Naive B cell (primary cell): ENCODE measurements around the gene SUGP1. TPM values are rescaled to one million over a fixed set of nuclear protein-coding genes. Genes with fewer than 3 reads are reported as not detected.
"Not testable (repeated sequence)": the region's sequence is repeated elsewhere in the genome, so short reads cannot be mapped to it uniquely, and the experiment has no call there.

Source experiments
- ATAC-seq, 2 donors: fragments of 150-1000 bp; cut with Tn5 transposase; 2 replicates each; pipeline ENCODE4 v1.10.0; 2021; ENCODE audit warnings: low read depth in 2 of 2, mild to moderate bottlenecking in 2 of 2, moderate library complexity in 2 of 2
- DNase-seq: peaks from one replicate; pipeline ENCODE4 v3.0.0; 2022
- H3K27ac Mint-ChIP-seq, 6 donors: one replicate each; pipeline ENCODE4 v1.8.0; 2020 to 2022; ENCODE audit warnings: mild to moderate bottlenecking in 6 of 6, mixed read lengths in 6 of 6, moderate library complexity in 5 of 6, inconsistent platforms in 2 of 6
- H3K27me3 Mint-ChIP-seq, 3 donors: one replicate each; pipeline ENCODE4 v1.8.0; 2021 to 2022; ENCODE audit warnings: mixed read lengths in 3 of 3, mild to moderate bottlenecking in 1 of 3
- H3K36me3 Mint-ChIP-seq, 2 donors: one replicate each; pipeline ENCODE4 v1.8.0; 2020 to 2022; ENCODE audit warnings: mixed read lengths in 2 of 2, inconsistent platforms in 1 of 2, mild to moderate bottlenecking in 1 of 2
- H3K4me1 Mint-ChIP-seq, 3 donors: one replicate each; pipeline ENCODE4 v1.8.0; 2020 to 2022; ENCODE audit warnings: mixed read lengths in 3 of 3, inconsistent platforms in 1 of 3, mild to moderate bottlenecking in 1 of 3, moderate library complexity in 1 of 3
- H3K4me3 Mint-ChIP-seq, 8 donors: one replicate each; pipeline ENCODE4 v1.8.0; 2020 to 2022; ENCODE audit warnings: mild to moderate bottlenecking in 8 of 8, mixed read lengths in 8 of 8, moderate library complexity in 8 of 8, inconsistent platforms in 2 of 8
- H3K9me3 Mint-ChIP-seq, 7 donors: one replicate each; pipeline ENCODE4 v1.8.0; 2020 to 2022; ENCODE audit warnings: mixed read lengths in 7 of 7, mild to moderate bottlenecking in 5 of 7, inconsistent platforms in 2 of 7, moderate library complexity in 1 of 7
- polyA plus RNA-seq, 6 donors: library from polyadenylated mRNA; unstranded; fragments of 300-500 nt; fragmentation: Illumina TruSeq; gene quantifications; one replicate each; pipeline ENCODE4 v1.2.3, GENCODE V29; 2021; ENCODE audit warnings: low read depth in 6 of 6

SUGP1 gene
- polyA plus RNA-seq, 6 donors from 2014 or later, result 22.8 to 45.7 (median 26.5) TPM

DNA sequence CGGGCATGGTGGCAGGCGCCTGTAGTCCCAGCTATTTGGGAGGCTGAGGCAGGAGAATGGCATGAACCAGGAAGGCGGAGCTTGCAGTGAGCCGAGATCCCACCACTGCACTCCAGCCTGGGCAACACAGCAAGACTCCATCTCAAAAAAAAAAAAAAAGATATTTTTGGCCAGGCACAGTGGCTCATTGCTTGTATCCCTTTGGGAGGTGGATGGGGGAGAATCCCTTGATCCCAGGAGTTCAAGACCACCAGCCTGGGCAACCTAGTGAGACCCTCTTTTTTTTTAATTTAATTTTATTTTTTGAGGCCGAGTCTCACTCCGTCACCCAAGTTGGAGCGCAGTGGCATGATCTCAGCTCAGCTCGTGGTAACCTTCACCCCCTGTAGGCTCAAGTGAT lies 30.4 kb upstream of the SUGP1 start:
- H3K27ac Mint-ChIP-seq, H3K4me3 Mint-ChIP-seq, H3K9me3 Mint-ChIP-seq, DNase-seq, ATAC-seq, H3K27me3 Mint-ChIP-seq: not testable (repeated sequence)
- Mint-ChIP-seq H3K4me1 (peaks cover 3 to 13% (median 4%) of the 10 kb centered on the region in 3 donors), H3K36me3 (peaks cover 10 to 22% of the 10 kb centered on the region in 2 donors)

DNA sequence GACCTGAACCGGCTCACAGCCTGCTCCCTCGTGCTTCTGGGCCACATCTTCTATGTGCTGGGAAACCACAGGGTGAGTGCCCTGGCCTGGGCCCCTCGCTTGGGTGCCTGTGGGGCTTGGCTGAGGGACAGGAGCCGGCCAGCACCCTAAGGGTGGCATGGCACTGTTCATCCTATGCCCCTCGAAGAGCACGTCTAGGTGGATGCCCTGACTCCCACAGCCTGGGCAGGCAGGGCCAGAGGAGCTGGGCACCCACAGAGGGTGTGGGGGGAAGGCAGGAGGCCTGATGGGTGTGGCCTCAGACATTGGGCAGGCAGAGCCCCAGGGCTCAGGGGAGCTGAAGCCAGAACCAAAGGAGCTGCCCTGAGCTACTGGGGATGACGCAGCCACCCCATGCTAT lies 29.1 kb upstream of the SUGP1 start:
- peaks cover 10 to 22% of the 10 kb centered on the region in 2 donors for H3K36me3 Mint-ChIP-seq
- no peaks in the 10 kb centered on the region for H3K27me3 Mint-ChIP-seq
- no peak overlapping the region for H3K4me3 Mint-ChIP-seq
- DNase-seq (no peak), ATAC-seq (no peak)
- H3K4me1 Mint-ChIP-seq, result peaks cover 4 to 13% (median 5%) of the 10 kb centered on the region in 3 donors
- no peaks in the 10 kb centered on the region for H3K9me3 Mint-ChIP-seq
- peak overlapping the region in 1 of 6 donors; percentile 31 for H3K27ac Mint-ChIP-seq

DNA sequence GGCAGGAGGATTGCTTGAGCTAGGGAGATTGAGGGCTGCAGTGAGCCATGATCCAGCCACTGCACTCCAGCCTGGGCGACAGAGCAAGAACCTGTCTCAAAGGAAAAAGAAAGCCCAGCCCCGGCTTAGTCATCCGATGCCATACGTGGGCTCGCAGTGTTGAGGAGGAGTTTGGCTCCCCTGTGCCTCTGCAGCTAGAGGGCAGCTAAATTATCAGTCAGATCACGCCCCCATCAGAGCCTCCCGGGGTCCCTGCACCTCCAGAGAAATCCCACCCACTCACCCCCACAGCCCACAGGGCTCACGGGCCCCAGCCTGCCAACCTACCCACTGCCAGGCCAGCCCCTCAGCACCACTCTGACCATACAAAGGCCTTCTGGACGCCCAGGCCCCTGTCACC lies 28.0 kb upstream of the SUGP1 start:
- H3K4me3 Mint-ChIP-seq, result no peak overlapping the region

DNA sequence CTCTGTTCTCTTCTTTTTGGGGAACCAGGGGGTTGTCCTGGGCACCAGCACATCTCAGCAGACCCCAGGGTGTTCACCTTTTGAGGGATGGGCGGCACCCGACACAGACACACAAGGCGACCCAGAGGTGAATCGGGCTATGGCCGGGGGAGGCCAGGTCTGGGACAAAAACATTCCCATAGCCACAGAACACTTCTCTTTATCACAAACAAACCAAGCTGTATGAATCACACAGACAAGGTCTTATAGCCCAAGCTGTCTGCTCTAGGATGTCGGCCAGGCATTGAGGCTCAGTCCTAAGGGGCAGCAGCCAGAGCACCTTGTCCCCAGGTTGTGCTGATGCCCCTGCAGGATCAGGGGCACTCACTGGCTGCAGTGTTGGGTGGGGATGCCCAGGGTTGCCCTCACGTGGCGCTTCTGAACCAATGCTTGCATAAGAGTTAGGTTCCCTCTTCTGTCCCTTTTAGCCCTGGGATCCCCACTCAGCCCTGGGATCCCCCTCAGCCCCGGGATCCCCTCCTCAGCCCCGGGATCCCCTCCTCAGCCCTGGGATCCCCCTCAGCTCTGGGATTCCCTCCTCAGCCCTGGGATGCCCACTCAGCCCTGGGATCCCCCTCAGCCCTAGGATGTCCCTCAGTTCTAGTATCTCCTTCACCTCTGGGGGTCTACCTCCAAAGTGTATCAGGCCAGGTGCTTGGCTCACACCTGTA lies 27.2 kb upstream of the SUGP1 start:
- Mint-ChIP-seq H3K4me1 (peaks cover 0 to 13% (median 5%) of the 10 kb centered on the region in 3 donors), H3K4me3 (no peak overlapping the region), H3K9me3 (no peaks in the 10 kb centered on the region), H3K27ac (peak overlapping the region in 1 of 6 donors; percentile 80), H3K36me3 (peaks cover 10 to 19% of the 10 kb centered on the region in 2 donors), H3K27me3 (no peaks in the 10 kb centered on the region)
- no peak for ATAC-seq
- DNase-seq, result no peak

More for the DNA sequence above, 28.0 kb upstream of the SUGP1 start:
- H3K9me3 Mint-ChIP-seq, result no peaks in the 10 kb centered on the region
- DNase-seq (no peak), ATAC-seq (no peak)
- peaks cover 10 to 22% of the 10 kb centered on the region in 2 donors for H3K36me3 Mint-ChIP-seq
- no peaks in the 10 kb centered on the region for H3K27me3 Mint-ChIP-seq
- H3K27ac Mint-ChIP-seq, result no peak overlapping the region
- H3K4me1 Mint-ChIP-seq, result peaks cover 4 to 13% (median 5%) of the 10 kb centered on the region in 3 donors

DNA sequence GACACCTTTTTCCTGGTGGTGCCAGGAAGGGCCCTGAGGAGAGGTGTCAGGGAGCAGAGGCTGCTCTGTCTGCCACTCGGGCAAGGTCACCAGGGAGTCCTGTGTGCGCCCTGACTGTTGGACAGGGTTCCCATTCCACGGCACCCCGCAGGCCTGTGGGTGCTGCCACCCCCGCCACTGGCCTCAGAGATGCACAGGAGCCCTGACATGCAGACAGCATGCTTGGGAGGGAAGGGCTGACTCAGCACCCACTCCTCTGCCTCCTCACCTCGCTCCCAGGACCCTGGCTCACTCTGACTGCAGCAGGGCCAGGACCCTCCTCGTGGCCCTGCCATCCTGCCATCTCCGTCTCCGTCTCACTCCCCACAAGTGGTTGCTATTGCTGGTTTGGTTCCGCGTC lies 25.7 kb upstream of the SUGP1 start:
- Mint-ChIP-seq H3K27ac (peak overlapping the region in 2 of 6 donors; percentile 11 to 26), H3K27me3 (no peaks in the 10 kb centered on the region), H3K4me1 (peaks cover 0 to 13% (median 5%) of the 10 kb centered on the region in 3 donors), H3K4me3 (no peak overlapping the region), H3K36me3 (peaks cover 10 to 13% of the 10 kb centered on the region in 2 donors), H3K9me3 (no peaks in the 10 kb centered on the region)
- ATAC-seq (no peak), DNase-seq (no peak)

DNA sequence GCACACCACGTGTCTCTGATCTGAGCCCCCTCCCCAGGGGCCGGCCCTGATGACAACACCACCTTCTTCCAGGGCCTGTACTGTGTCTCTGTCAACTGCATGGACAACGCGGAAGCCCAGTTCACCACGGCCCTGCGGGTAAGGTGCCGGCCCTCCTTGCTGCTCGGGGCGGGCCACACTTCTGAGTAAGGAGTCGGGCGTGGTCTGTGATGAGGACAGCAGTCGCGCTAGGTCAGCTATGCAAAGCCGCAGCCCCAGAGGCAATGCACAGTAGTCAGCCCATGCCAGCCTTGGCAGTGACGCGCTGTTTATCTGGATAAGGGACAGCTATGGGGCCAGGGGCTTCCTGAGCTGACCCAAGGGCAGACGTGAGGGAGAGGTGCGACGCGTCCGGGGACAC lies 24.9 kb upstream of the SUGP1 start:
- Mint-ChIP-seq H3K9me3 (no peaks in the 10 kb centered on the region), H3K27ac (no peak overlapping the region), H3K4me1 (peaks cover 0 to 13% (median 5%) of the 10 kb centered on the region in 3 donors), H3K36me3 (peaks cover 10 to 13% of the 10 kb centered on the region in 2 donors), H3K4me3 (no peak overlapping the region), H3K27me3 (no peaks in the 10 kb centered on the region)
- ATAC-seq (no peak), DNase-seq (no peak)

DNA sequence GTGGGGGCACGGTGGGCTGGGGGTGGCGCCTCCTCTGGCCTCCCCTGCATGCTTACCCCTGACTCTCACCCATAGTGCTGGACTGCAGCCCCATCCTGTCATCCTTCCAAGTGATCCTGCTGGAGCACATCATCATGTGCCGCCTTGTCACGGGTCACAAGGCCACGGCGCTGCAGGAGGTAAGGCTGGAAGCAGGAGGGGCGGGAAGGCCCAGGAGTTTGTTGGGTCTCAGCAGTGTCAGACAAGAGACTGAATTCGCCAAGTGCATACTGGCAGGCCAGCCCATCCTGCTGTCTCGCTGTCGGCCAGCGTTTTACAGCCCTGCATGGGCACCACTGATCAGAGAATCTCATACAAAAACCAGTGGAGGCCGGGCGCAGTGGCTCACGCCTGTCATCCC lies 23.5 kb upstream of the SUGP1 start:
- H3K27ac Mint-ChIP-seq, result no peak overlapping the region
- peak overlapping the region in 1 of 8 donors; percentile 34 for H3K4me3 Mint-ChIP-seq
- peaks cover 7 to 10% of the 10 kb centered on the region in 2 donors for H3K36me3 Mint-ChIP-seq
- no peak for ATAC-seq
- no peak for DNase-seq
- peaks cover 0 to 13% (median 2%) of the 10 kb centered on the region in 3 donors for H3K4me1 Mint-ChIP-seq
- no peaks in the 10 kb centered on the region for H3K27me3 Mint-ChIP-seq
- H3K9me3 Mint-ChIP-seq, result no peaks in the 10 kb centered on the region

DNA sequence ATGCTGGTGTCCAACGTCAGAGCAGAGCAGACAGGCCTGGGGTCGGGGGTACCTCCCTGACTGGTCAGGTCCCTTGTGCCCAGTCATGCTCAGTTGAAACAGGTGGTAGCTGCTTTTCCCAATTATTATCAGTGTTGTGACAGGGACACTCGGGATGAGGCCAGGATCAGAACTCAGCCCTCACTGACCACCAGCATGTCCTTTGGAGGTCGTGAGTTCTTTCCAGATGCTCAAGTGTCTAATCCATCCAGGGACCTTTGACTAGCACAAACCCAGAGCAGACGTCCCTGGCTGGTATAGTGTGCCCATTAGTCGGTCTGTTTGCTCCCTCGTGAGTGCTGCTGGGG lies 22.7 kb upstream of the SUGP1 start:
- no peaks in the 10 kb centered on the region for H3K9me3 Mint-ChIP-seq
- no peak for DNase-seq
- peaks cover 5 to 10% of the 10 kb centered on the region in 2 donors for H3K36me3 Mint-ChIP-seq
- ATAC-seq, result no peak
- no peak overlapping the region for H3K4me3 Mint-ChIP-seq
- H3K4me1 Mint-ChIP-seq, result peaks cover 2 to 13% (median 3%) of the 10 kb centered on the region in 3 donors
- no peaks in the 10 kb centered on the region for H3K27me3 Mint-ChIP-seq
- H3K27ac Mint-ChIP-seq, result no peak overlapping the region

DNA sequence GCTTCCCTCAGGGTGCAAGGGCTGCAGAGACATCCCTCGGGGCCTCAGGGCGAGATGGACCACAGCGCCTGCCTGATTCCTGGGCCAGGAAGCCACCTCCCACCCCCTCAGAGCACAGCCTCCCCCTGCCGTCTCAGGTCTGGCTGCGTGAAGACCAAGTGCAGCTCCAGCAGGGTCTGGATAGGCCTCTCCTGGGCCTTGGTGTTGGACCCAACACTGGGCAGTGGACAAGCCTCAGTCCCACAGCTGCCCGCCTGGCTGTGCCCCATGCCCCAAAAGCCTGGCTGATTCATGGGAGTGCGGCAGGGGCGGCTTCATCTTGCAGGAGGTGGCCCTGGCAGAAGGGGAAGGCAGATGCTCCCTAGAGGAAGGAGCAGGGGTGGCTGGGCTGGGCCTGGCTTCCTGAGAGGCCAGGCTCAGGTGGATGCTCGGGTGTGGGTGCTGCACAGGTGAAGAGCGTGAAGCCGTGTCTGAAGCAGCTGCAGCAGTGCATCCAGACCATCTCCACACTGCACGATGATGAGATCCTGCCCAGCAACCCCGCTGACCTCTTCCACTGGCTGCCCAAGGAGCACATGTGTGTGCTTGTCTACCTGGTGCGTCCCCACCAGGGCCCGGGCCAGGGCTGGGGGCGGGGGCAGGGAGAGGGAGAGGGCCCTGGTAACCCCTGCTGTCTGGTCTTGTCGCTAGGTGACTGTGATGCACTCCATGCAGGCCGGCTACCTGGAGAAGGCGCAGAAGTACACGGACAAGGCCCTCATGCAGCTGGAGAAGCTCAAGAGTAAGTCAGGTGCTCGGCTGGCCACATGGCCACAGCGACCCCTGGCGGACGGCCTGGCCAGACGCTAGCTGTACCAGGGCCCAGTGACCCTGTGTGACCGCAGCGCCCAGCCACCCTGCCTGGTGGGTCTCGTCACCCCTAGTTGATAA lies 22.0 kb upstream of the SUGP1 start:
- DNase-seq (no peak), ATAC-seq (no peak)
- H3K4me1 Mint-ChIP-seq, result peaks cover 2 to 13% (median 3%) of the 10 kb centered on the region in 3 donors
- no peak overlapping the region for H3K27ac Mint-ChIP-seq
- H3K4me3 Mint-ChIP-seq, result no peak overlapping the region
- H3K36me3 Mint-ChIP-seq, result peaks cover 5 to 10% of the 10 kb centered on the region in 2 donors
- no peaks in the 10 kb centered on the region for H3K27me3 Mint-ChIP-seq
- no peaks in the 10 kb centered on the region for H3K9me3 Mint-ChIP-seq

DNA sequence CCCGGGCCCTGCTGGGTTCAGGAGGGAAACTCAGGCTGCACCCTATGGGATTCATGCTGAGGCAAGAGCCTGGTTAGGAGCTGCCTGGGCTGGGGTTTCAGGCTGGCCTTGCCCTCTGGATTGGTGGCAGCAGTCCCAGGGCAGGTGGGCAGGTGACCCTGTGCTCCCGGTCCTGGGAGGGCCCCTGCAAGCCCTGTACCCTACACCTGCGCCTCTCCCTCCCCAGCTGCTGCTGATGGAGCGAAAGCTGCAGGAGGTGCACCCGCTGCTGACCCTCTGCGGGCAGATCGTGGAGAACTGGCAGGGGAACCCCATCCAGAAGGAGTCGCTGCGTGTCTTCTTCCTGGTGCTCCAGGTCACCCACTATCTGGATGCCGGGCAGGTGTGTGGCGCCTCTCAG lies 20.7 kb upstream of the SUGP1 start:
- peaks cover under 1 to 3% (median 2%) of the 10 kb centered on the region in 3 donors for H3K4me1 Mint-ChIP-seq
- ATAC-seq (no peak), DNase-seq (no peak)
- no peaks in the 10 kb centered on the region for H3K27me3 Mint-ChIP-seq
- no peaks in the 10 kb centered on the region for H3K9me3 Mint-ChIP-seq
- H3K36me3 Mint-ChIP-seq, result peaks cover under 1 to 4% of the 10 kb centered on the region in 2 donors
- no peak overlapping the region for H3K27ac Mint-ChIP-seq
- H3K4me3 Mint-ChIP-seq, result no peak overlapping the region

DNA sequence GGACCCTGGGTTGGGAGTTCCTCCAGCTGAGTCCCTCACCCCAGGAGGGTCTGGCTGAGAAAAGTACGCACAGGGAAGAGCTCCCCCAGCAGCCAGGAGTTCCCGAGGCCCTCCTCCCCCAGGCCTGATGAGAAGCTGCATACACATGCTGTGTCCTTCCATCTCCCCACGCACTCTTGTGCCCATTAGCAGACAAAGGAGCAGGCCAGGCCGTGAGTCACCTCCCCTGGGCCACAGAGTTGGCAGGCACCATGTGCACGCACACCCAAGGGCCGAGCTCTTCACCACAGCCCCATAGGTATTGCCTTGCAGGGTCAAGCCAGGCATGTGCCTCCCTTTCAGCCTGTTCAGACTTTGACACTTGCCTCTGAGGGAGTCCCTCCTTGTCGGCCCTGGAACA lies 17.8 kb upstream of the SUGP1 start:
- ATAC-seq (no peak), DNase-seq (no peak)
- Mint-ChIP-seq H3K27ac (peak overlapping the region in 1 of 6 donors; percentile 24), H3K36me3 (peaks cover 0 to 4% of the 10 kb centered on the region in 2 donors), H3K27me3 (no peaks in the 10 kb centered on the region), H3K9me3 (no peaks in the 10 kb centered on the region), H3K4me3 (no peak overlapping the region), H3K4me1 (peaks cover 3 to 17% (median 9%) of the 10 kb centered on the region in 3 donors)

DNA sequence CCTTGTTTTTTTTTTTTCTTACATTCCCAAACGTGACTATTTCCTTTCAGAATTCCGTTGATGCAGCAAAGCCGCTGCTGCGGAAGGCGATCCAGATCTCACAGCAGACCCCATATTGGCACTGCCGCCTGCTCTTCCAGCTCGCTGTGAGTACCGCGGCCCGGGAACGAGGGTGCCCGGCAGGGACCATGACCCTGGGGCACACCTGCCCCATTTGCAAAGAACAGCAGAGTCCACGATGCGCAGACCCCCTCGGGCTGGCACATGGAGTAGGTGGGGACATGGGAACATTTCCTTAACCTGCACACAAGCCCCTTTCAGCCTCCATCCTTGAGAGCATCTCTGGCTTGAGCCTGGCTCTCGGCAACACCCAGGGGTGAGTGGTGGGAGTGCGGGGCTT lies 16.8 kb upstream of the SUGP1 start:
- H3K4me1 Mint-ChIP-seq, result peaks cover 5 to 17% (median 9%) of the 10 kb centered on the region in 3 donors
- H3K27ac Mint-ChIP-seq, result peak overlapping the region in 1 of 6 donors; percentile 66
- no peak overlapping the region for H3K4me3 Mint-ChIP-seq
- no peaks in the 10 kb centered on the region for H3K27me3 Mint-ChIP-seq
- ATAC-seq, result no peak
- no peaks in the 10 kb centered on the region for H3K9me3 Mint-ChIP-seq
- DNase-seq, result no peak
- H3K36me3 Mint-ChIP-seq, result peaks cover 0 to 4% of the 10 kb centered on the region in 2 donors

DNA sequence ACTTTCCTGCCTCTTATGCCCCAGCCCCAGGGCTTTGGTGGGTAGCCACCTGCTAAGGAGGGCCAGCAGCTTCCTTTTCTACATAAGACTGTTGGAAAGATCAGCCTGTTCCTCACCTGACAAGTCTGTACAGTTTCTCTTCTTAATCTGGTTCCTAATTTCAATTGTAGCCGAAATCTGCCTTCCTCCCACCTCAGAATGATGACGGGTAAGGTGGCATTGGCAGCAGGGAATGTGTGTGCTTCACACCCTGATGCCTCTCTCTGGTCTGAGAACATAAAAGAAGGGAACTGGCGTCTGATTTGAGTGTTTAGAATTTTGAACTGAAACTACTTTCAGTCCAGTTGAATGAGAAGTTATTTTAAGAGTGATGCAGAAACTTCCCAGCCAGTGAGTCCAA lies 16.3 kb upstream of the SUGP1 start:
- Mint-ChIP-seq H3K4me1 (peaks cover 9 to 17% (median 9%) of the 10 kb centered on the region in 3 donors), H3K9me3 (no peaks in the 10 kb centered on the region), H3K27ac (peak overlapping the region in 1 of 6 donors; percentile 66), H3K4me3 (no peak overlapping the region), H3K27me3 (no peaks in the 10 kb centered on the region), H3K36me3 (peaks cover 0 to 6% of the 10 kb centered on the region in 2 donors)
- DNase-seq (no peak), ATAC-seq (no peak)
